HG03064 (cell line): ENCODE data around the gene CTXN2.

Source experiments
- ATAC-seq: cut with Tn5 transposase; IDR thresholded peaks from one replicate; pipeline ENCODE4 v1.9.1; 2021; ENCODE audit warnings: low read depth; ENCODE audit not compliant: unreplicated experiment

Gene CTXN2

GRCh38 chr15:48191574-48192225 is at the start of gene CTXN2:
CTXN2 (plus strand) TSS chr15:48191665; CDS start chr15:48201301, 9,636 bp downstream.
- ATAC-seq: no peak

- ATAC-seq: no peak
Observed at GRCh38 chr15:48143856-48144255, 47.6 kb upstream of the CTXN2 start.

GRCh38 chr15:48144889-48145288 is 46.6 kb upstream of the CTXN2 start:
- peak; percentile 73 for ATAC-seq

- ATAC-seq: no peak
Observed at GRCh38 chr15:48145923-48146322, 45.5 kb upstream of the CTXN2 start.

GRCh38 chr15:48147358-48147757 is 44.1 kb upstream of the CTXN2 start:
- no peak for ATAC-seq

GRCh38 chr15:48149858-48150257 is 41.6 kb upstream of the CTXN2 start:
- no peak for ATAC-seq

GRCh38 chr15:48153526-48153925 is 37.9 kb upstream of the CTXN2 start:
- no peak for ATAC-seq

GRCh38 chr15:48168616-48169015 is 22.8 kb upstream of the CTXN2 start:
- ATAC-seq: no peak

- ATAC-seq: no peak
Observed at GRCh38 chr15:48170981-48171380, 20.5 kb upstream of the CTXN2 start.

- no peak for ATAC-seq
Observed at GRCh38 chr15:48175126-48175525, 16.3 kb upstream of the CTXN2 start.

- ATAC-seq: no peak
Observed at GRCh38 chr15:48176112-48176511, 15.4 kb upstream of the CTXN2 start.

- ATAC-seq: no peak
Observed at GRCh38 chr15:48176957-48177356, 14.5 kb upstream of the CTXN2 start.

GRCh38 chr15:48177383-48177765 is 14.1 kb upstream of the CTXN2 start:
- peak; percentile 60 for ATAC-seq

GRCh38 chr15:48177766-48178647 is 13.5 kb upstream of the CTXN2 start, which contains the start of gene MYEF2:
MYEF2 (minus strand) TSS chr15:48178295; CDS start chr15:48178237, 58 bp downstream.
- ATAC-seq: peak; percentile 70

GRCh38 chr15:48178648-48178931 is 12.9 kb upstream of the CTXN2 start:
- ATAC-seq: no peak

- no peak for ATAC-seq
Observed at GRCh38 chr15:48182749-48183148, 8.7 kb upstream of the CTXN2 start.

- ATAC-seq: no peak
Observed at GRCh38 chr15:48185529-48185928, 5.9 kb upstream of the CTXN2 start.

GRCh38 chr15:48186271-48186670 is 5.2 kb upstream of the CTXN2 start:
- ATAC-seq: no peak

- no peak for ATAC-seq
Observed at GRCh38 chr15:48190932-48191573, 412 bp upstream of the CTXN2 start.

GRCh38 chr15:48202068-48202467 is 10.6 kb downstream of the CTXN2 start:
- ATAC-seq: no peak

GRCh38 chr15:48205981-48206380 is 14.5 kb downstream of the CTXN2 start, which contains the start of gene SLC12A1:
SLC12A1 (plus strand) TSS chr15:48206302; CDS start chr15:48207720, 1,418 bp downstream.
- ATAC-seq: no peak
